ENCODE data around the gene ALG8.

ALG8 gene

DNA sequence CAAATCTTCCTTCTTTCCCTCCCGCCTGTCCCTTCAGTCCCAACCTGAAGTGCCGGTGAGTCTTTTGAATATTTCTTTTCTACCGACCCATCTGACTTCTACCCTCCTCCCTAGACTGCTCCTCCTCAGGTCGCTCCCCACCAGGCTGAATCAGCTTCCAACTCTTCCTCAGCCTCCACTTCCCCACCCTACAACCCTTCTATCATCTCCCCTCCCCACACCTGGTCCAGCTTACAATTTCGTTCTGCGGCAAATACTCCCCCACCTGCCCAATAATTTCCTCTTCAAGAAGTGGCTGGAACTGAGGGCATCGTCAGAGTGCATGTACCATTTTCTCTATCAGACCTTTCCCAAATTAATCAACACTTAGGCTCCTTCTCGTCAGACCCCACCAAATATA, 57.3 kb downstream of the ALG8 start:
- Histone ChIP-seq H2AFZ (ENCODE audit: low read length) (no peak overlapping the region), H3K4ac (ENCODE audit: low read length) (no peak overlapping the region), H3K23ac (ENCODE audit: low read depth, low read length, poor library complexity) (no peak overlapping the region), H2BK12ac (ENCODE audit: low read length) (no peak overlapping the region), H2BK15ac (ENCODE audit: low read length) (no peak overlapping the region), H2AK5ac (ENCODE audit: low read depth, low read length) (no peak overlapping the region), H3K4me2 (ENCODE audit: insufficient read depth, low read length, poor library complexity, severe bottlenecking) (no peak overlapping the region), H3K14ac (ENCODE audit: low read length) (no peak overlapping the region), H3K9ac (ENCODE audit: low read depth, low read length, poor library complexity) (no peak overlapping the region), H2BK5ac (ENCODE audit: low read length) (no peak overlapping the region), H3K79me1 (ENCODE audit: low read depth, low read length) (peaks cover 3% of the 10 kb centered on the region), H3K4me1 (ENCODE audit: control insufficient read depth in 2 of 2, insufficient read depth in 1 of 2, low read depth in 1 of 2, low read length in 2 of 2) (peaks cover 3 to 11% of the 10 kb centered on the region in 2 donors), H4K91ac (ENCODE audit: low read depth, low read length, poor library complexity) (no peak overlapping the region), H3K27me3 (ENCODE audit: control insufficient read depth in 3 of 3, insufficient read depth in 3 of 3, low read depth in 1 of 3, low read length in 3 of 3) (no peaks in the 10 kb centered on the region), H3K27ac (replicated peaks; ENCODE audit: low read length) (no peak overlapping the region), H3K9me3 (replicated peaks in 1 of 2; ENCODE audit: control insufficient read depth in 2 of 2, insufficient read depth in 1 of 2, low read depth in 1 of 2, low read length in 2 of 2) (no peaks in the 10 kb centered on the region), H4K8ac (ENCODE audit: low read depth, low read length) (no peak overlapping the region), H3K36me3 (replicated peaks in 1 of 2; ENCODE audit: control insufficient read depth in 2 of 2, insufficient read depth in 2 of 2, low read length in 2 of 2) (peaks cover 0 to 12% of the 10 kb centered on the region in 2 donors), H3K4me3 (ENCODE audit: low read length in 2 of 2) (no peak overlapping the region), H2BK120ac (ENCODE audit: low read depth, low read length) (no peak overlapping the region), H3K18ac (ENCODE audit: low read length) (no peak overlapping the region)
- no CpG with 5 or more reads among the region's 8 CpGs for WGBS, 2 donors (ENCODE audit: extremely low coverage in 2 of 2, insufficient read length in 2 of 2, insufficient replicate concordance in 1 of 2)
- no peak for DNase-seq (ENCODE audit: low spot score)

DNA sequence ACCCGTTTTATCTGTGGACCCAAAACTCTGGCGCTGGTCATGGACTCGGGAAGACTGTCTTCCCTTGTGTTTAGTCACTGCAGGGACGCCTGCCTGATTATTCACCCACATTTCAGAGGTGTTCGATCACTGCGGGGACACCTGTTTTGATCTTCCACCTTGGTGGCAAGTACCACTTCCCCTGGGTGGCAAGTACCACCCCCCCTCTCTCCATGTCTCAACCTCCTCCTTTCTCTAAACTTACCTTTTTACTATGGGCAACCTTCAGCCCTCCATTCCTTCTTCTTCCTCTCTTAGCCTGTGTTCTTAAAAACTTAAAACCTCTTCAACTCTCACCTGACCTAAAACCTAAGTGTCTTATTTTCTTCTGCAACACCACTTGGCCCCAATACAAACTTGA, 57.8 kb downstream of the ALG8 start:
- H3K4me1 ChIP-seq (ENCODE audit: control insufficient read depth in 2 of 2, insufficient read depth in 1 of 2, low read depth in 1 of 2, low read length in 2 of 2): peaks cover 3 to 11% of the 10 kb centered on the region in 2 donors
- no peak overlapping the region for H2BK120ac ChIP-seq (ENCODE audit: low read depth, low read length)
- H4K8ac ChIP-seq (ENCODE audit: low read depth, low read length): no peak overlapping the region
- no peak for DNase-seq (ENCODE audit: low spot score)
- H3K18ac ChIP-seq (ENCODE audit: low read length): no peak overlapping the region
- no peak overlapping the region for H3K4me2 ChIP-seq (ENCODE audit: insufficient read depth, low read length, poor library complexity, severe bottlenecking)
- no peak overlapping the region for H3K4ac ChIP-seq (ENCODE audit: low read length)
- H2BK15ac ChIP-seq (ENCODE audit: low read length): no peak overlapping the region
- H3K79me1 ChIP-seq (ENCODE audit: low read depth, low read length): peaks cover 3% of the 10 kb centered on the region
- no peak overlapping the region for H3K23ac ChIP-seq (ENCODE audit: low read depth, low read length, poor library complexity)
- H4K91ac ChIP-seq (ENCODE audit: low read depth, low read length, poor library complexity): no peak overlapping the region
- no peak overlapping the region for H3K4me3 ChIP-seq (ENCODE audit: low read length in 2 of 2)
- H2AK5ac ChIP-seq (ENCODE audit: low read depth, low read length): no peak overlapping the region
- H3K9ac ChIP-seq (ENCODE audit: low read depth, low read length, poor library complexity): no peak overlapping the region
- peaks cover 2 to 17% of the 10 kb centered on the region in 2 donors for H3K36me3 ChIP-seq (replicated peaks in 1 of 2; ENCODE audit: control insufficient read depth in 2 of 2, insufficient read depth in 2 of 2, low read length in 2 of 2)
- H3K14ac ChIP-seq (ENCODE audit: low read length): no peak overlapping the region
- H2AFZ ChIP-seq (ENCODE audit: low read length): no peak overlapping the region
- H2BK5ac ChIP-seq (ENCODE audit: low read length): no peak overlapping the region
- H3K27me3 ChIP-seq (ENCODE audit: control insufficient read depth in 3 of 3, insufficient read depth in 3 of 3, low read depth in 1 of 3, low read length in 3 of 3): no peaks in the 10 kb centered on the region
- no peak overlapping the region for H3K27ac ChIP-seq (replicated peaks; ENCODE audit: low read length)
- no peak overlapping the region for H2BK12ac ChIP-seq (ENCODE audit: low read length)
- WGBS, 2 donors (ENCODE audit: extremely low coverage in 2 of 2, insufficient read length in 2 of 2, insufficient replicate concordance in 1 of 2): no CpG with 5 or more reads among the region's 6 CpGs
- H3K9me3 ChIP-seq (replicated peaks in 1 of 2; ENCODE audit: control insufficient read depth in 2 of 2, insufficient read depth in 1 of 2, low read depth in 1 of 2, low read length in 2 of 2): no peaks in the 10 kb centered on the region

DNA sequence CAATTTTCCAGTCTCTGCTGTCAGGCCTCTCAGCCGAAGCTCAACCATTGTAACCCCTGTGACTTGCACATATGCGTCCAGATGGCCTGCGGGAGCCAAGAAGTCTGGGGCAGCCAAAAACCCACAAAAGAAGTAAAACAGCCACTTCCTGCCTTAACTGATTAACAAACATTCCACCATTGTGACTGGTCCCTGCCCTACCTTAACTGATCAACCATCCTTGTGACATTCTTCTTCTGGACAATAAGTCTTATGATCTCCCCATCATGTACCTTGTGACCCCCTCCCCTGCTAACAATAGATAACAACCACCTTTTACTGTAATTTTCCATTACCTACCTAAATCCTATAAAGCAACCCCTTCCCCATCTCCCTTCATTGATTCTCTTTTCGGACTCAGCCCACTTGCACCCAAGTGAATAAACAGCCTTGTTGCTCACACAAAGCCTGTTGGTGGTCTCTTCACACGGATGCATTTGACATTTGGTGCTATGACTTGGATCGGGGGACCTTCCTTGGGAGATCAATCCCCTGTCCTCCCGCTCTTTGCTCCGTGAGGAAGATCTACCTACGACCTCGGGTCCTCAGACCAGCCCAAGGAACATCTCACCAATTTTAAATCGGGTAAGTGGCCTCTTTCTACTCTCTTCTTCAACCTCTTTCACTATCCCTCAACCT, 58.5 kb downstream of the ALG8 start:
- no peaks in the 10 kb centered on the region for H3K27me3 ChIP-seq (ENCODE audit: control insufficient read depth in 3 of 3, insufficient read depth in 3 of 3, low read depth in 1 of 3, low read length in 3 of 3)
- H3K9me3 ChIP-seq (replicated peaks in 1 of 2; ENCODE audit: control insufficient read depth in 2 of 2, insufficient read depth in 1 of 2, low read depth in 1 of 2, low read length in 2 of 2): no peaks in the 10 kb centered on the region
- no peak overlapping the region for H2AFZ ChIP-seq (ENCODE audit: low read length)
- H4K8ac ChIP-seq (ENCODE audit: low read depth, low read length): no peak overlapping the region
- no peak overlapping the region for H3K4ac ChIP-seq (ENCODE audit: low read length)
- no peak overlapping the region for H2BK15ac ChIP-seq (ENCODE audit: low read length)
- no CpG with 5 or more reads among the region's 11 CpGs for WGBS, 2 donors (ENCODE audit: extremely low coverage in 2 of 2, insufficient read length in 2 of 2, insufficient replicate concordance in 1 of 2)
- H3K4me3 ChIP-seq (ENCODE audit: low read length in 2 of 2): no peak overlapping the region
- H2BK12ac ChIP-seq (ENCODE audit: low read length): no peak overlapping the region
- no peak overlapping the region for H2AK5ac ChIP-seq (ENCODE audit: low read depth, low read length)
- H2BK5ac ChIP-seq (ENCODE audit: low read length): no peak overlapping the region
- no peak overlapping the region for H3K4me2 ChIP-seq (ENCODE audit: insufficient read depth, low read length, poor library complexity, severe bottlenecking)
- no peak for DNase-seq (ENCODE audit: low spot score)
- peaks cover 3 to 11% of the 10 kb centered on the region in 2 donors for H3K4me1 ChIP-seq (ENCODE audit: control insufficient read depth in 2 of 2, insufficient read depth in 1 of 2, low read depth in 1 of 2, low read length in 2 of 2)
- H2BK120ac ChIP-seq (ENCODE audit: low read depth, low read length): no peak overlapping the region
- H3K36me3 ChIP-seq (replicated peaks in 1 of 2; ENCODE audit: control insufficient read depth in 2 of 2, insufficient read depth in 2 of 2, low read length in 2 of 2): peaks cover 2 to 21% of the 10 kb centered on the region in 2 donors
- H3K9ac ChIP-seq (ENCODE audit: low read depth, low read length, poor library complexity): no peak overlapping the region
- H3K23ac ChIP-seq (ENCODE audit: low read depth, low read length, poor library complexity): no peak overlapping the region
- H3K14ac ChIP-seq (ENCODE audit: low read length): no peak overlapping the region
- H4K91ac ChIP-seq (ENCODE audit: low read depth, low read length, poor library complexity): no peak overlapping the region
- H3K27ac ChIP-seq (replicated peaks; ENCODE audit: low read length): no peak overlapping the region
- H3K18ac ChIP-seq (ENCODE audit: low read length): no peak overlapping the region
- H3K79me1 ChIP-seq (ENCODE audit: low read depth, low read length): peaks cover 3% of the 10 kb centered on the region

DNA sequence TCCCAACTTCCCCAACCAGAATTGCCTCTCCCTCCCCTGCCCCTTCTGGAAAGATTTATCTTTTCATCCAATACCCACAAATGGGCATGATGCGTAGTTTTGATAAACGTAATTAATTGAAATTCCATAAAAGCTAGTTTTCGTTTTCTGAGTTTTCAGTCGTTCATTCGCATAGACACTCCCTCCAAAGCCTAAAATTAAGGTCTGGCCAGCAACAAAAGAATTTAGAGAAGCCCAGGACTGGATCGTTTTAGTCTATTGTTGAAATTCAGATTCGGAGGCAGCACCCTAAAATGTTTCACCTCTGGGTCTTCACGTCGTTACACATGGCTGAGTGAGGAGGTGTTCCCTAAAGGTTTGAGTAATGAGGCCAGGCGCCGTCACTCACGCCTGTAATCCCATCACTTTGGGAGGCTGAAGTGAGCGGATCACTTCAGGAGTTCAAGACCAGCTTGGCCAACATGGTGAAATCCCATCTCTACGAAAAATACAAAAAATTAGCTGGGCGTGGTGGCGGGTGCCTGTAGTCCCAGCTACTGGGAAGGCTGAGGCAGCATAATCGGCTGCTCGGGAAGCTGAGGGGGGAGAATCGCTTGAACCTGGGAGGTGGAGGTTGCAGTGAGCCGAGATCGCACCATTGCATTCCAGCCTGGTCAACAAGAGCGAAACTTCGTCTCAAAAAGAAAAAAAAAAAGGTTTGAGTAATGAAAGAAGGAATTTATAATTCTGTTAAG, 59.2 kb downstream of the ALG8 start:
- WGBS, 2 donors (ENCODE audit: extremely low coverage in 2 of 2, insufficient read length in 2 of 2, insufficient replicate concordance in 1 of 2): no CpG with 5 or more reads among the region's 23 CpGs
- H3K79me1 ChIP-seq (ENCODE audit: low read depth, low read length): peaks cover 3% of the 10 kb centered on the region
- H3K9me3 ChIP-seq (replicated peaks in 1 of 2; ENCODE audit: control insufficient read depth in 2 of 2, insufficient read depth in 1 of 2, low read depth in 1 of 2, low read length in 2 of 2): no peaks in the 10 kb centered on the region
- H2BK12ac ChIP-seq (ENCODE audit: low read length): no peak overlapping the region
- no peak overlapping the region for H2BK15ac ChIP-seq (ENCODE audit: low read length)
- no peaks in the 10 kb centered on the region for H3K27me3 ChIP-seq (ENCODE audit: control insufficient read depth in 3 of 3, insufficient read depth in 3 of 3, low read depth in 1 of 3, low read length in 3 of 3)
- H4K8ac ChIP-seq (ENCODE audit: low read depth, low read length): no peak overlapping the region
- H2BK120ac ChIP-seq (ENCODE audit: low read depth, low read length): no peak overlapping the region
- DNase-seq (ENCODE audit: low spot score): no peak
- H3K9ac ChIP-seq (ENCODE audit: low read depth, low read length, poor library complexity): no peak overlapping the region
- H3K4me3 ChIP-seq (ENCODE audit: low read length in 2 of 2): peak overlapping the region; percentile 91 to 93
- H3K4me2 ChIP-seq (ENCODE audit: insufficient read depth, low read length, poor library complexity, severe bottlenecking): peak overlapping the region; percentile 72
- no peak overlapping the region for H3K27ac ChIP-seq (replicated peaks; ENCODE audit: low read length)
- H3K23ac ChIP-seq (ENCODE audit: low read depth, low read length, poor library complexity): no peak overlapping the region
- H4K91ac ChIP-seq (ENCODE audit: low read depth, low read length, poor library complexity): no peak overlapping the region
- H2AFZ ChIP-seq (ENCODE audit: low read length): peak overlapping the region; percentile 93
- H3K14ac ChIP-seq (ENCODE audit: low read length): no peak overlapping the region
- H3K4me1 ChIP-seq (ENCODE audit: control insufficient read depth in 2 of 2, insufficient read depth in 1 of 2, low read depth in 1 of 2, low read length in 2 of 2): peaks cover 3 to 11% of the 10 kb centered on the region in 2 donors
- peak overlapping the region; percentile 94 for H3K18ac ChIP-seq (ENCODE audit: low read length)
- H3K4ac ChIP-seq (ENCODE audit: low read length): no peak overlapping the region
- H3K36me3 ChIP-seq (replicated peaks in 1 of 2; ENCODE audit: control insufficient read depth in 2 of 2, insufficient read depth in 2 of 2, low read length in 2 of 2): peaks cover 2 to 27% of the 10 kb centered on the region in 2 donors
- no peak overlapping the region for H2AK5ac ChIP-seq (ENCODE audit: low read depth, low read length)
- no peak overlapping the region for H2BK5ac ChIP-seq (ENCODE audit: low read length)
